ENCODE data around the gene SH3PXD2B.

DNA sequence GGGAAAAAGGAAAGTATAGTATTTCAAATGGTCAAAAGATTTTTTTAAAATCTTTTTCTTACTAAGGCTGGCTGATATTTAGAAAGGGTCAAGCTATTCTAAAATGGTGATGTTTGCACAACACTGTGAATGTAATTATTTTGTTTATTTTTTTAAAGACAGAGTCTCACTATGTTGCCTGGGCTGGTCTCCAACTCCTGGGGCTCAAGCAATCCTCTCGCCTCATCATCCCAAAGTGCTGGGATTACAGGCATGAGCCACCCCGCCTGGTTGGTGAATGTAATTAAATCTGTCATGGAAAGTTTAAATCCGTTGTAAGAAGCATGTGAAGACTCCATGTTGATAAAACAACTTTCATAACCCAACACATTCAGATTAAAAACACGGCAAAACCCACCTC, 173.4 kb downstream of the SH3PXD2B start:
- TF ChIP-seq, protein P1, sequence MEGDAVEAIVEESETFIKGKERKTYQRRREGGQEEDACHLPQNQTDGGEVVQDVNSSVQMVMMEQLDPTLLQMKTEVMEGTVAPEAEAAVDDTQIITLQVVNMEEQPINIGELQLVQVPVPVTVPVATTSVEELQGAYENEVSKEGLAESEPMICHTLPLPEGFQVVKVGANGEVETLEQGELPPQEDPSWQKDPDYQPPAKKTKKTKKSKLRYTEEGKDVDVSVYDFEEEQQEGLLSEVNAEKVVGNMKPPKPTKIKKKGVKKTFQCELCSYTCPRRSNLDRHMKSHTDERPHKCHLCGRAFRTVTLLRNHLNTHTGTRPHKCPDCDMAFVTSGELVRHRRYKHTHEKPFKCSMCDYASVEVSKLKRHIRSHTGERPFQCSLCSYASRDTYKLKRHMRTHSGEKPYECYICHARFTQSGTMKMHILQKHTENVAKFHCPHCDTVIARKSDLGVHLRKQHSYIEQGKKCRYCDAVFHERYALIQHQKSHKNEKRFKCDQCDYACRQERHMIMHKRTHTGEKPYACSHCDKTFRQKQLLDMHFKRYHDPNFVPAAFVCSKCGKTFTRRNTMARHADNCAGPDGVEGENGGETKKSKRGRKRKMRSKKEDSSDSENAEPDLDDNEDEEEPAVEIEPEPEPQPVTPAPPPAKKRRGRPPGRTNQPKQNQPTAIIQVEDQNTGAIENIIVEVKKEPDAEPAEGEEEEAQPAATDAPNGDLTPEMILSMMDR (IDR thresholded peaks at IDR 0.05): no peak
- TF ChIP-seq POLR2AphosphoS5 (IDR thresholded peaks at IDR 0.05) (no peak), POLR2A (IDR thresholded peaks at IDR 0.05) (no peak)
